K562 (cell line): Measurements from ENCODE around the gene HELZ2. TPM values are rescaled to one million over a fixed set of nuclear protein-coding genes. Genes with fewer than 3 reads are reported as not detected.
A peak's percentile ranks its signal among the peaks of the same experiment; 100 is the strongest.
"Not testable (repeated sequence)": the region's sequence is repeated elsewhere in the genome, so short reads cannot be mapped to it uniquely, and the experiment has no call there.

ENCODE experiments used
- ATAC-seq: fragments of 200-7000 bp; cut with Tn5 transposase; 3 replicates; pipeline ENCODE4 v1.9.1; 2020; ENCODE audit warnings: moderate library complexity
- BruUV-seq: library from RNA; stranded (reverse); fragments of 400-500 nt; replicated peaks from 2 replicates; lab custom pipeline; 2021; lab: Mats Ljungman, UMichigan
- CTCF ChIA-PET: fragments of 300-600 bp; formaldehyde crosslinking; extraction: SDS; loops from one replicate; lab custom pipeline; 2021; ENCODE audit warnings: low intra/inter-chr PET ratio; lab: Yijun Ruan, JAX
- POLR2A ChIA-PET: fragments of 300-600, 350-650 bp; sonication (Branson Sonifier 250); formaldehyde crosslinking; extraction: SDS; loops from one replicate; lab custom pipeline; 2021; ENCODE audit warnings: antibody characterized with exemption, inconsistent platforms; lab: Yijun Ruan, JAX
- DNase-seq, 4 experiments: peaks; one replicate each; pipeline versions ENCODE4 v3.0.0 to v3.0.0-alpha.2; 2011 to 2018; ENCODE audit warnings: low spot score in 3 of 4, mixed read lengths in 3 of 4; ENCODE audit errors: extremely low read depth in 1 of 4
- FAIRE-seq: peaks from 2 replicates; lab custom pipeline; 2011; peaks lifted over from hg19 to GRCh38; lab: Jason Lieb, UNC
- H2AFZ ChIP-seq: 2 replicates; pipeline ENCODE4 v1.6.0; 2011; ENCODE audit warnings: low read depth, low read length, control low read depth, inconsistent platforms
- H3K27ac ChIP-seq: fragments of 200-600 bp; 3 replicates; pipeline ENCODE4 v1.8.0; 2011; ENCODE audit warnings: low read depth, mild to moderate bottlenecking, control low read depth, inconsistent platforms, low read length, moderate library complexity, mixed read lengths; ENCODE audit errors: extremely low read depth
- H3K27me3 ChIP-seq, 2 experiments: fragments of 300-600 bp in 1 of 2; 2 replicates in 1 of 2; 3 replicates in 1 of 2; pipeline versions ENCODE4 v1.6.0 to v1.8.0; 2011; ENCODE audit warnings: inconsistent platforms in 2 of 2, low read length in 2 of 2, mild to moderate bottlenecking in 1 of 2, mixed read lengths in 1 of 2, moderate library complexity in 1 of 2; ENCODE audit not compliant: control insufficient read depth in 2 of 2, insufficient read depth in 2 of 2
- H3K36me3 ChIP-seq: fragments of 300-600 bp; 3 replicates; pipeline ENCODE4 v1.8.0; 2011; ENCODE audit warnings: mild to moderate bottlenecking, low read length, inconsistent platforms; ENCODE audit not compliant: control insufficient read depth, insufficient read depth
- H3K4me1 ChIP-seq, 2 experiments: fragments of 200-600 bp in 1 of 2; replicated peaks in 1 of 2; 2 replicates in 1 of 2; 3 replicates in 1 of 2; pipeline versions ENCODE4 v1.5.1 to v1.8.0; 2011; ENCODE audit warnings: inconsistent platforms in 2 of 2, low read length in 2 of 2, mild to moderate bottlenecking in 1 of 2, mixed read lengths in 1 of 2, moderate library complexity in 1 of 2; ENCODE audit not compliant: control insufficient read depth in 2 of 2, insufficient read depth in 2 of 2
- H3K4me2 ChIP-seq: 2 replicates; pipeline ENCODE4 v1.6.1; 2011; ENCODE audit warnings: low read length, control low read depth, inconsistent platforms, mixed read lengths; ENCODE audit not compliant: insufficient read depth
- H3K4me3 ChIP-seq: fragments of 200-600 bp; sonication (generic), shearing (Covaris generic); 2 replicates; pipeline ENCODE4 v1.5.1; 2016; ENCODE audit warnings: control low read depth, inconsistent platforms
- H3K79me2 ChIP-seq: fragments of 200-600 bp; 3 replicates; pipeline ENCODE4 v1.8.0; 2011; ENCODE audit warnings: low read length, inconsistent platforms; ENCODE audit not compliant: control insufficient read depth, insufficient read depth
- H3K9ac ChIP-seq, 2 experiments: 2 replicates each; pipeline versions ENCODE4 v1.6.0 to v1.6.1; 2011; ENCODE audit warnings: low read depth in 2 of 2, low read length in 2 of 2, control low read depth in 1 of 2, inconsistent platforms in 1 of 2, mild to moderate bottlenecking in 1 of 2, mixed read lengths in 1 of 2; ENCODE audit not compliant: insufficient read depth in 1 of 2
- H3K9me1 ChIP-seq: one replicate; pipeline ENCODE4 v1.6.0; 2011; ENCODE audit warnings: inconsistent platforms, mild to moderate bottlenecking, low read length, moderate library complexity; ENCODE audit not compliant: control insufficient read depth, insufficient read depth
- H3K9me3 ChIP-seq: replicated peaks from 2 replicates; pipeline ENCODE4 v1.5.1; 2011; ENCODE audit warnings: low read depth, low read length, inconsistent platforms; ENCODE audit not compliant: control insufficient read depth, insufficient read depth
- H4K20me1 ChIP-seq: replicated peaks from 2 replicates; pipeline ENCODE4 v1.6.1; 2011; ENCODE audit warnings: low read length, inconsistent platforms, mixed read lengths; ENCODE audit not compliant: control insufficient read depth, insufficient read depth
- NR2C1 ChIP-seq, 2 experiments: fragments of 450-650 bp; IDR thresholded peaks; 2 replicates each; pipeline ENCODE4 v1.6.1; 2017; ENCODE audit warnings: mild to moderate bottlenecking in 2 of 2, antibody characterized with exemption in 1 of 2, inconsistent platforms in 1 of 2, missing compliant biosample characterization in 1 of 2, missing genetic modification characterization in 1 of 2
- NR2C2 ChIP-seq, 2 experiments: fragments of 200-800 bp in 1 of 2; sonication (Bioruptor generic) in 1 of 2; sonication (generic) in 1 of 2; formaldehyde crosslinking in 1 of 2; IDR thresholded peaks; 2 replicates each; pipeline versions ENCODE4 v1.6.1 to v1.8.0; 2016 to 2022; ENCODE audit warnings: mild to moderate bottlenecking in 1 of 2, missing compliant biosample characterization in 1 of 2, missing genetic modification characterization in 1 of 2, missing genetic modification reagents in 1 of 2
- SP1 ChIP-seq: sonication (generic); formaldehyde crosslinking; IDR thresholded peaks from 2 replicates; pipeline ENCODE4 v1.8.1; 2022; ENCODE audit warnings: mild to moderate bottlenecking, missing genetic modification reagents
- TFAP4 ChIP-seq: sonication (generic); formaldehyde crosslinking; IDR thresholded peaks from 2 replicates; pipeline ENCODE4 v1.8.0; 2022; ENCODE audit warnings: missing genetic modification reagents, mild to moderate bottlenecking, moderate library complexity, borderline replicate concordance
- USF1 ChIP-seq: sonication (generic); formaldehyde crosslinking; IDR thresholded peaks from 2 replicates; pipeline ENCODE4 v1.9.0; 2022; ENCODE audit warnings: mild to moderate bottlenecking, missing genetic modification reagents
- ZBTB33 ChIP-seq: sonication (generic); formaldehyde crosslinking; IDR thresholded peaks from 2 replicates; pipeline ENCODE4 v1.8.1; 2023; ENCODE audit warnings: mild to moderate bottlenecking, missing genetic modification reagents
- ZNF263 ChIP-seq: sonication (generic); formaldehyde crosslinking; IDR thresholded peaks from 2 replicates; pipeline ENCODE4 v1.8.0; 2022; ENCODE audit warnings: mild to moderate bottlenecking, missing genetic modification reagents, borderline replicate concordance
- WGBS: fragments of 100-300 bp; shearing (Covaris generic); methylation state at CpG from one replicate; pipeline ENCODE4 v1.1.6; 2016; ENCODE audit warnings: low coverage, mixed read lengths; ENCODE audit not compliant: insufficient coverage; ENCODE audit errors: missing lambda C conversion rate; 5-methylcytosine and 5-hydroxymethylcytosine counted together
- in situ Hi-C: fragments of 300-500 bp; cut with MboI; formaldehyde crosslinking; loops from 4 replicates; pipeline ENCODE4 v1.15.0; 2018; ENCODE audit warnings: inconsistent platforms, mixed read lengths
- intact Hi-C: fragments of 100-400 bp; cut with micrococcal nuclease; formaldehyde crosslinking; loops from 2 replicates; pipeline ENCODE4 v1.14.2; 2022
- polyA plus RNA-seq, 8 experiments: library from polyadenylated mRNA; depleted of rRNA in 4 of 8; stranded (reverse) in 5 of 8; unstranded in 3 of 8; fragments of >200 nt; fragmentation: Nextera tagmentation in 2 of 8; fragmentation: Illumina TruSeq in 1 of 8; extraction: Ambion mirVana in 2 of 8; extraction: Trizol in 1 of 8; gene quantifications; 2 replicates each; pipeline versions ENCODE4 v1.2.1 to v1.2.3, GENCODE V29; 2011 to 2014; ENCODE audit warnings: inconsistent platforms in 1 of 8, missing spikeins in 1 of 8
- total RNA-seq, 7 experiments: library from RNA; depleted of rRNA in 6 of 7; stranded (reverse); fragments of >200 nt in 6 of 7; fragmentation: Illumina TruSeq in 2 of 7; extraction: Trizol in 2 of 7; gene quantifications; 2 replicates each; pipeline versions ENCODE4 v1.2.1 to v1.2.3, GENCODE V29; 2011 to 2021; ENCODE audit warnings: low replicate concordance in 1 of 7

HELZ2 gene
- total and polyA plus RNA-seq, 9 of the 15 experiments (the other 6 are each of a cell fraction or from before 2014, with no cell fraction given) = 0.03 to 7.8 (median 2.9) TPM; not detected in 1

GRCh38 chr20:63559485-63560332, 14.3 kb downstream of the HELZ2 start:
- H3K27ac ChIP-seq; H2AFZ ChIP-seq; H3K9me3 ChIP-seq; H3K36me3 ChIP-seq; in situ Hi-C loops; CTCF ChIA-PET; H4K20me1 ChIP-seq; H3K4me2 ChIP-seq; H3K9me1 ChIP-seq; POLR2A ChIA-PET; BruUV-seq; H3K4me3 ChIP-seq; H3K79me2 ChIP-seq; TF ChIP-seq NR2C1 (tag; IDR thresholded peaks at IDR 0.05); NR2C2 (CRISPR knock-in tag; IDR thresholded peaks at IDR 0.05): not testable (repeated sequence)
- intact Hi-C loops = loop anchor here (10.0 kb wide), 1 partner anchor 305 kb away; the partner anchor contains the start of genes ABHD16B and TPD52L2
- ATAC-seq = peak; percentile 79
- peak in 2 of 4 experiments; percentile 54 to 63 for DNase-seq
- H3K9ac ChIP-seq = peak overlapping the region in 1 of 2 experiments; percentile 64; a peak in 1 of 4 replicates
- TF ChIP-seq SP1 (CRISPR knock-in tag) (peak; percentile 4; the same call in 1 of the 2 replicates), TFAP4 (CRISPR knock-in tag) (peak; percentile 65; the same call in 1 of the 2 replicates), NR2C1 (IDR thresholded peaks at IDR 0.05) (0 out of 2 replicates have a peak, but pooled peaks have one; percentile 3), ZNF263 (CRISPR knock-in tag) (peak; percentile 72), USF1 (CRISPR knock-in tag) (peak; percentile 86), NR2C2 (tag; IDR thresholded peaks at IDR 0.05) (peak; percentile 78), ZBTB33 (CRISPR knock-in tag) (0 out of 2 replicates have a peak, but pooled peaks have one; percentile 17)
- peaks cover 0 to 84% of the 10 kb centered on the region in 2 experiments; a peak in 2 of 5 replicates for H3K4me1 ChIP-seq
- WGBS = 74% methylated on average over 11 of the region's 31 CpGs
- peak; percentile 88 for FAIRE-seq
- peaks cover 0 to 11% of the 10 kb centered on the region in 2 experiments; a peak in 2 of 5 replicates for H3K27me3 ChIP-seq
